ENCODE data around the gene GUCA2B. TPM values are rescaled to one million over a fixed set of nuclear protein-coding genes. Genes with fewer than 3 reads are reported as not detected.

GUCA2B gene
- total RNA-seq, 1 experiment from 2014 or later = not detected

DNA sequence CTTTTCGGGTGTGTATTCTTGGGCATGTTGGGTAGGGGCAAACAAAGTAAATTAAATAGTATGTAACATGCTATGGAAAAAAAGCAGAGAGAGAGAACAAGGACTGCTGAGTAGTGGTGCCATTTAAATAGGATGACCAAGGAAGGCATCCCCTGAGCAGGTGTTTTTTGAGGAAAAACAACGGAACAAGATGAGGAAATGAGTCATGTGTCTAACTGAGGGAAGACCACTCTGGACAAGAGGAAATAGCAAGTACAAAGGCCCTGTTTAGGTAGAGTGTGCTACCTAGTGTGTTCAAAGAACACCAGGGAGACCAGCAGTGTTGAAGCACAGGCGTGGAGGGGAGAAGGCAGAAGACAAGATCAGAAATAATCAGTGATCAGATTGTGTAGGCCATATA, 31.4 kb downstream of the GUCA2B start:
- Histone ChIP-seq H3K56ac (ENCODE audit: insufficient read length, low read depth, low read length) (no peak overlapping the region), H4K8ac (replicated peaks; ENCODE audit: insufficient read length, low read depth, low read length) (no peak overlapping the region), H2BK20ac (ENCODE audit: low read depth, low read length, poor library complexity, severe bottlenecking) (no peak overlapping the region), H3K27ac (ENCODE audit: insufficient read length, low read depth, low read length) (no peak overlapping the region), H2BK120ac (ENCODE audit: low read depth, low read length, poor library complexity, severe bottlenecking) (no peak overlapping the region), H3K79me1 (ENCODE audit: insufficient read depth, low read depth, low read length, poor library complexity, severe bottlenecking) (no peaks in the 10 kb centered on the region), H3K4me1 (ENCODE audit: insufficient read depth, low read length) (no peaks in the 10 kb centered on the region), H4K20me1 (ENCODE audit: control insufficient read depth, insufficient read depth, insufficient read length) (no peaks in the 10 kb centered on the region), H2BK5ac (ENCODE audit: insufficient read length, low read length) (no peak overlapping the region), H3K4me2 (ENCODE audit: insufficient read depth, insufficient read length, low read length) (no peak overlapping the region), H2BK12ac (ENCODE audit: insufficient read length, low read depth, low read length) (no peak overlapping the region), H2AK5ac (ENCODE audit: insufficient read length, low read length) (no peak overlapping the region), H3K18ac (ENCODE audit: insufficient read length, low read depth, low read length) (no peak overlapping the region), H3K79me2 (ENCODE audit: insufficient read depth, low read length) (no peaks in the 10 kb centered on the region), H3K23me2 (ENCODE audit: insufficient read length, low read depth, low read length, poor library complexity, severe bottlenecking) (no peaks in the 10 kb centered on the region), H3K23ac (ENCODE audit: insufficient read length, low read depth, low read length) (no peak overlapping the region), H3K9me3 (ENCODE audit: control insufficient read depth, low read depth, low read length) (no peaks in the 10 kb centered on the region), H3K14ac (ENCODE audit: insufficient read depth, low read length) (no peak overlapping the region), H3T11ph (ENCODE audit: low read length) (no peak overlapping the region), H3K9ac (ENCODE audit: extremely low read depth, insufficient read length, low read length) (no peak overlapping the region), H2BK15ac (ENCODE audit: low read depth, low read length) (no peak overlapping the region), H3K4ac (ENCODE audit: low read depth, low read length) (no peak overlapping the region), H4K91ac (ENCODE audit: insufficient read length, low read depth, low read length) (no peak overlapping the region), H4K5ac (ENCODE audit: insufficient read length, low read depth, low read length) (no peak overlapping the region), H3K27me3 (ENCODE audit: insufficient read depth, low read length) (no peaks in the 10 kb centered on the region; the same call in 1 of the 2 replicates), H2AFZ (ENCODE audit: low read length) (no peak overlapping the region)
- Mint-ChIP-seq H3K27ac (0 out of 7 replicates have a peak overlapping the region, but pooled peaks of 1 of the 3 experiments have one; percentile 17), H3K4me1 (no peaks in the 10 kb centered on the region), H3K27me3 (ENCODE audit: low read depth) (no peaks in the 10 kb centered on the region), H3K4me3 (no peak overlapping the region), H3K36me3 (ENCODE audit: insufficient read depth in 1 of 3, low read depth in 3 of 3) (peaks cover 5 to 58% (median 19%) of the 10 kb centered on the region in 3 experiments; a peak in 5 of 7 replicates), H3K9me3 (no peaks in the 10 kb centered on the region)
- no CpG with 5 or more reads among the region's 3 CpGs for WGBS (ENCODE audit: extremely low coverage, insufficient read length, low lambda C conversion rate)
- TF ChIP-seq CTCF (conservative IDR thresholded peaks at IDR 0.05) = no peak
- DNase-seq = no peak
